K562 (cell line): ENCODE measurements around the gene CACNG3. TPM values are rescaled to one million over a fixed set of nuclear protein-coding genes. Genes with fewer than 3 reads are reported as not detected.

Experiments
- BRCA1 ChIP-seq, 2 experiments: fragments of 450-650 bp in 1 of 2; sonication (generic) in 1 of 2; formaldehyde crosslinking in 1 of 2; IDR thresholded peaks; 2 replicates each; pipeline versions ENCODE4 v1.5.0 to v1.6.1; 2017 to 2020; ENCODE audit warnings: mild to moderate bottlenecking in 1 of 2, missing genetic modification reagents in 1 of 2
- GTF2F1 ChIP-seq: IDR thresholded peaks from 2 replicates; pipeline ENCODE4 v1.6.1; 2011; ENCODE audit warnings: low read depth, low read length, improper control_type of control experiment
- HNRNPL ChIP-seq: fragments of 200-400 bp; formaldehyde crosslinking; IDR thresholded peaks from 2 replicates; pipeline ENCODE4 v1.6.1; 2017; ENCODE audit warnings: low read depth, mild to moderate bottlenecking, low read length
- HOMEZ ChIP-seq: fragments of 250-450 bp; sonication (Bioruptor Pico); IDR thresholded peaks from 2 replicates; pipeline ENCODE4 v1.4.0; 2020; ENCODE audit warnings: mild to moderate bottlenecking, moderate library complexity
- KAT2B ChIP-seq: IDR thresholded peaks from one replicate; pipeline ENCODE4 v1.6.1; 2012; ENCODE audit warnings: low read depth, mild to moderate bottlenecking, control low read depth, inconsistent platforms, low read length, moderate library complexity
- KLF10 ChIP-seq: fragments of 250-450 bp; sonication (Bioruptor Pico); IDR thresholded peaks from 2 replicates; pipeline ENCODE4 v1.6.1; 2021; ENCODE audit warnings: matching md5 sums
- MEIS2 ChIP-seq: fragments of 450-650 bp; IDR thresholded peaks from 2 replicates; pipeline ENCODE4 v1.6.1; 2014; ENCODE audit warnings: mild to moderate bottlenecking; ENCODE audit not compliant: partially characterized antibody
- NCOR1 ChIP-seq: fragments of 450-650 bp; IDR thresholded peaks from 2 replicates; pipeline ENCODE4 v1.6.1; 2016; ENCODE audit warnings: mild to moderate bottlenecking, moderate library complexity
- NFYB ChIP-seq: IDR thresholded peaks from 2 replicates; pipeline ENCODE4 v1.6.1; 2011; ENCODE audit warnings: mild to moderate bottlenecking, moderate library complexity; ENCODE audit not compliant: insufficient read length; ENCODE audit errors: extremely low read depth
- NUFIP1 ChIP-seq: fragments of 450-650 bp; IDR thresholded peaks from 2 replicates; pipeline ENCODE4 v1.6.1; 2018; ENCODE audit not compliant: partially characterized antibody
- PML ChIP-seq: IDR thresholded peaks from 2 replicates; pipeline ENCODE4 v1.6.1; 2012; ENCODE audit warnings: low read length, inconsistent platforms
- PTRF ChIP-seq: fragments of 450-650 bp; IDR thresholded peaks from 2 replicates; pipeline ENCODE4 v1.6.1; 2016; ENCODE audit warnings: mild to moderate bottlenecking, missing genetic modification characterization, missing compliant biosample characterization
- STAT5A ChIP-seq: IDR thresholded peaks from 2 replicates; pipeline ENCODE4 v1.6.1; 2012; ENCODE audit warnings: low read length, inconsistent platforms, borderline replicate concordance
- ZBTB11 ChIP-seq, 3 experiments: fragments of 200-800 bp in 1 of 3; fragments of 250-450 bp in 1 of 3; fragments of 450-650 bp in 1 of 3; sonication (Bioruptor Pico) in 1 of 3; sonication (Bioruptor generic) in 1 of 3; formaldehyde crosslinking in 1 of 3; IDR thresholded peaks; 2 replicates each; pipeline versions ENCODE4 v1.6.1 to v1.8.0; 2016 to 2022; ENCODE audit warnings: mild to moderate bottlenecking in 2 of 3, missing genetic modification characterization in 2 of 3, missing compliant biosample characterization in 1 of 3, moderate library complexity in 1 of 3
- ZNF12 ChIP-seq: sonication (generic); formaldehyde crosslinking; IDR thresholded peaks from 2 replicates; pipeline ENCODE4 v1.4.0; 2020; ENCODE audit warnings: mild to moderate bottlenecking, missing genetic modification reagents
- ZNF280A ChIP-seq: fragments of 450-650 bp; IDR thresholded peaks from 2 replicates; pipeline ENCODE4 v1.6.1; 2018; ENCODE audit warnings: mild to moderate bottlenecking, low read depth; ENCODE audit not compliant: partially characterized antibody
- ZNF518B ChIP-seq: fragments of 250-450 bp; sonication (Bioruptor Pico); IDR thresholded peaks from 2 replicates; pipeline ENCODE4 v1.5.0; 2021; ENCODE audit warnings: mild to moderate bottlenecking, moderate library complexity
- ZNF584 ChIP-seq: fragments of 200-800 bp; sonication (Bioruptor generic); IDR thresholded peaks from 2 replicates; pipeline ENCODE4 v1.6.1; 2016; ENCODE audit warnings: low read depth, mild to moderate bottlenecking, missing genetic modification characterization, missing compliant biosample characterization
- polyA plus RNA-seq, 8 experiments: library from polyadenylated mRNA; depleted of rRNA in 4 of 8; stranded (reverse) in 5 of 8; unstranded in 3 of 8; fragments of >200 nt; fragmentation: Nextera tagmentation in 2 of 8; fragmentation: Illumina TruSeq in 1 of 8; extraction: Ambion mirVana in 2 of 8; extraction: Trizol in 1 of 8; gene quantifications; 2 replicates each; pipeline versions ENCODE4 v1.2.1 to v1.2.3, GENCODE V29; 2011 to 2014; ENCODE audit warnings: inconsistent platforms in 1 of 8, missing spikeins in 1 of 8
- total RNA-seq, 7 experiments: library from RNA; depleted of rRNA in 6 of 7; stranded (reverse); fragments of >200 nt in 6 of 7; fragmentation: Illumina TruSeq in 2 of 7; extraction: Trizol in 2 of 7; gene quantifications; 2 replicates each; pipeline versions ENCODE4 v1.2.1 to v1.2.3, GENCODE V29; 2011 to 2021; ENCODE audit warnings: low replicate concordance in 1 of 7

The CACNG3 gene
- total and polyA plus RNA-seq, 9 of the 15 experiments (the other 6 are each of a cell fraction or from before 2014, with no cell fraction given) = not detected

GRCh38 chr16:24217461-24217860 lies 38.7 kb upstream of the CACNG3 start (continued):
- TF ChIP-seq ZNF518B (CRISPR knock-in tag) (no peak), PML (peak; percentile 50; the same call in 1 of the 2 replicates), ZNF280A (no peak), HNRNPL (no peak), GTF2F1 (no peak), NCOR1 (peak; percentile 65), STAT5A (peak; percentile 47), MEIS2 (no peak), ZBTB11 (CRISPR knock-in tag; IDR thresholded peaks at IDR 0.05) (no peak), BRCA1 (IDR thresholded peaks at IDR 0.05) (no peak), BRCA1 (CRISPR knock-in tag; IDR thresholded peaks at IDR 0.05) (no peak), ZNF12 (CRISPR knock-in tag) (no peak), KAT2B (no peak), NFYB (no peak), ZNF584 (CRISPR knock-in tag) (no peak), KLF10 (CRISPR knock-in tag) (no peak), NUFIP1 (no peak), PTRF (tag) (no peak), HOMEZ (no peak)
